HG02840 (cell line): ENCODE data around the gene LYSMD3.

Experiments
- ATAC-seq: cut with Tn5 transposase; IDR thresholded peaks from one replicate; pipeline ENCODE4 v1.9.1; 2021; ENCODE audit warnings: mild to moderate bottlenecking, moderate library complexity, moderate number of reproducible peaks; ENCODE audit not compliant: unreplicated experiment, low FRiP score

Gene LYSMD3

GRCh38 chr5:90484540-90484939, 44.8 kb downstream of the LYSMD3 start:
- no peak for ATAC-seq

GRCh38 chr5:90483206-90483605, 46.2 kb downstream of the LYSMD3 start:
- ATAC-seq: no peak

- ATAC-seq: no peak
Measured at GRCh38 chr5:90480699-90481098, 48.7 kb downstream of the LYSMD3 start.

- ATAC-seq: no peak
Measured at GRCh38 chr5:90479611-90480385, 49.6 kb downstream of the LYSMD3 start.

GRCh38 chr5:90477621-90478215, 51.7 kb downstream of the LYSMD3 start:
- no peak for ATAC-seq

- ATAC-seq: no peak
Measured at GRCh38 chr5:90477073-90477472, 52.3 kb downstream of the LYSMD3 start.

- ATAC-seq: no peak
Measured at GRCh38 chr5:90476391-90476790, 53.0 kb downstream of the LYSMD3 start.

GRCh38 chr5:90475436-90475980, 53.9 kb downstream of the LYSMD3 start:
- no peak for ATAC-seq

- peak; percentile 88 for ATAC-seq
Measured at GRCh38 chr5:90474235-90475107, 54.9 kb downstream of the LYSMD3 start, which contains the start of the genes MBLAC2 and POLR3G. MBLAC2 (minus strand) TSS chr5:90474771; CDS start chr5:90474292, 479 bp downstream. POLR3G (plus strand) TSS chr5:90474864; CDS start chr5:90485568, 10,704 bp downstream.

- ATAC-seq: peak; percentile 22
Measured at GRCh38 chr5:90473396-90474234, 55.8 kb downstream of the LYSMD3 start.

GRCh38 chr5:90472783-90473395, 56.5 kb downstream of the LYSMD3 start:
- no peak for ATAC-seq
